Activated naive CD8-positive, alpha-beta T cell treated with anti-CD3 and anti-CD28 coated beads, Interleukin-2, amount 50 U/mL, for 24 hours (primary cell): Measurements from ENCODE around the gene HSPB2.
A peak's percentile ranks its signal among the peaks of the same experiment; 100 is the strongest.
"Not testable (repeated sequence)": the region's sequence is repeated elsewhere in the genome, so short reads cannot be mapped to it uniquely, and the experiment has no call there.

Experiments used
- ATAC-seq: fragments of 150-1000 bp; cut with Tn5 transposase; one replicate; pipeline ENCODE4 v1.10.0; 2021
- DNase-seq: peaks from one replicate; pipeline ENCODE4 v3.0.0; 2021
- H3K27ac Mint-ChIP-seq: one replicate; pipeline ENCODE4 v1.8.0; 2021; ENCODE audit warnings: mild to moderate bottlenecking, mixed read lengths
- H3K27me3 Mint-ChIP-seq: one replicate; pipeline ENCODE4 v1.8.0; 2021; ENCODE audit warnings: mixed read lengths
- H3K36me3 Mint-ChIP-seq: one replicate; pipeline ENCODE4 v1.8.0; 2021; ENCODE audit warnings: low read depth, mixed read lengths
- H3K4me1 Mint-ChIP-seq: one replicate; pipeline ENCODE4 v1.8.0; 2021; ENCODE audit warnings: mixed read lengths
- H3K4me3 Mint-ChIP-seq: one replicate; pipeline ENCODE4 v1.8.0; 2021; ENCODE audit warnings: mild to moderate bottlenecking, moderate library complexity, mixed read lengths
- H3K9me3 Mint-ChIP-seq: one replicate; pipeline ENCODE4 v1.8.0; 2021; ENCODE audit warnings: mixed read lengths

The HSPB2 gene

GRCh38 chr11:111912535-111912934 is at the start of gene HSPB2:
HSPB2 (plus strand) TSS chr11:111912734; CDS start chr11:111912830, 96 bp downstream.
- Mint-ChIP-seq H3K4me1 (no peaks in the 10 kb centered on the region), H3K9me3 (no peaks in the 10 kb centered on the region), H3K27me3 (peaks cover 44% of the 10 kb centered on the region), H3K27ac (no peak within 1 kb of the TSS), H3K4me3 (no peak within 1 kb of the TSS), H3K36me3 (no peaks in the 10 kb centered on the region)
- ATAC-seq (no peak), DNase-seq (no peak)

GRCh38 chr11:111870113-111870512 is 42.4 kb upstream of the HSPB2 start:
- ATAC-seq, result no peak
- peaks cover 35% of the 10 kb centered on the region for H3K36me3 Mint-ChIP-seq
- H3K4me1 Mint-ChIP-seq, result peaks cover 18% of the 10 kb centered on the region
- H3K9me3 Mint-ChIP-seq, result no peaks in the 10 kb centered on the region
- H3K27me3 Mint-ChIP-seq, result no peaks in the 10 kb centered on the region
- no peak for DNase-seq
- H3K27ac Mint-ChIP-seq, result no peak overlapping the region
- H3K4me3 Mint-ChIP-seq, result peak overlapping the region; percentile 88

GRCh38 chr11:111870522-111870885 is 42.0 kb upstream of the HSPB2 start:
- Mint-ChIP-seq H3K9me3 (no peaks in the 10 kb centered on the region), H3K27me3 (no peaks in the 10 kb centered on the region), H3K36me3 (peaks cover 32% of the 10 kb centered on the region), H3K27ac (peak overlapping the region; percentile 89), H3K4me3 (peak overlapping the region; percentile 88), H3K4me1 (peaks cover 18% of the 10 kb centered on the region)
- DNase-seq (no peak), ATAC-seq (no peak)

- peak within 1 kb of the TSS; percentile 88 for H3K4me3 Mint-ChIP-seq
- ATAC-seq (peak; percentile 94), DNase-seq (peak; percentile 93)
- no peaks in the 10 kb centered on the region for H3K27me3 Mint-ChIP-seq
- peak within 1 kb of the TSS; percentile 89 for H3K27ac Mint-ChIP-seq
- H3K4me1 Mint-ChIP-seq, result peaks cover 18% of the 10 kb centered on the region
- H3K36me3 Mint-ChIP-seq, result peaks cover 31% of the 10 kb centered on the region
- no peaks in the 10 kb centered on the region for H3K9me3 Mint-ChIP-seq
Measured at GRCh38 chr11:111870886-111871692, 41.4 kb upstream of the HSPB2 start, which contains the start of gene ALG9. ALG9 (minus strand) TSS chr11:111871581; CDS start chr11:111871482, 99 bp downstream.

- H3K27me3 Mint-ChIP-seq, result no peaks in the 10 kb centered on the region
- no peak for ATAC-seq
- H3K4me3 Mint-ChIP-seq, result peak overlapping the region; percentile 88
- peaks cover 18% of the 10 kb centered on the region for H3K4me1 Mint-ChIP-seq
- no peak for DNase-seq
- no peaks in the 10 kb centered on the region for H3K9me3 Mint-ChIP-seq
- H3K36me3 Mint-ChIP-seq, result peaks cover 25% of the 10 kb centered on the region
- H3K27ac Mint-ChIP-seq, result peak overlapping the region; percentile 86
Measured at GRCh38 chr11:111871693-111872161, 40.8 kb upstream of the HSPB2 start.

GRCh38 chr11:111878385-111878848 is 34.1 kb upstream of the HSPB2 start:
- ATAC-seq (no peak), DNase-seq (no peak)
- Mint-ChIP-seq H3K27me3 (no peaks in the 10 kb centered on the region), H3K27ac (peak overlapping the region; percentile 98), H3K4me3 (peak overlapping the region; percentile 87), H3K4me1 (peaks cover 21% of the 10 kb centered on the region), H3K36me3 (peaks cover 8% of the 10 kb centered on the region), H3K9me3 (no peaks in the 10 kb centered on the region)

- H3K27me3 Mint-ChIP-seq, result no peaks in the 10 kb centered on the region
- H3K27ac Mint-ChIP-seq, result peak within 1 kb of the TSS; percentile 98
- peak within 1 kb of the TSS; percentile 87 for H3K4me3 Mint-ChIP-seq
- peak; percentile 93 for ATAC-seq
- H3K9me3 Mint-ChIP-seq, result no peaks in the 10 kb centered on the region
- H3K36me3 Mint-ChIP-seq, result peaks cover 8% of the 10 kb centered on the region
- DNase-seq, result peak; percentile 94
- H3K4me1 Mint-ChIP-seq, result peaks cover 21% of the 10 kb centered on the region
Measured at GRCh38 chr11:111878849-111879636, 33.5 kb upstream of the HSPB2 start, which contains the start of the genes CFAP68 and FDXACB1. CFAP68 (plus strand) TSS chr11:111879541; CDS start chr11:111879561, 20 bp downstream. FDXACB1 (minus strand) TSS chr11:111879165; CDS start chr11:111879132, 33 bp downstream.

GRCh38 chr11:111879637-111879960 is 32.9 kb upstream of the HSPB2 start:
- H3K27me3 Mint-ChIP-seq, result no peaks in the 10 kb centered on the region

GRCh38 chr11:111882202-111882601 is 30.3 kb upstream of the HSPB2 start:
- H3K27me3 Mint-ChIP-seq, result no peaks in the 10 kb centered on the region
- no peak overlapping the region for H3K4me3 Mint-ChIP-seq
- peaks cover 17% of the 10 kb centered on the region for H3K4me1 Mint-ChIP-seq
- ATAC-seq (no peak), DNase-seq (no peak)
- no peak overlapping the region for H3K27ac Mint-ChIP-seq
- H3K36me3 Mint-ChIP-seq, result peaks cover 2% of the 10 kb centered on the region
- H3K9me3 Mint-ChIP-seq, result no peaks in the 10 kb centered on the region

More at GRCh38 chr11:111879637-111879960, 32.9 kb upstream of the HSPB2 start:
- peak overlapping the region; percentile 87 for H3K4me3 Mint-ChIP-seq
- H3K27ac Mint-ChIP-seq, result peak overlapping the region; percentile 98
- H3K9me3 Mint-ChIP-seq, result no peaks in the 10 kb centered on the region
- H3K36me3 Mint-ChIP-seq, result peaks cover 8% of the 10 kb centered on the region
- H3K4me1 Mint-ChIP-seq, result peaks cover 21% of the 10 kb centered on the region
- ATAC-seq (no peak), DNase-seq (no peak)

- not testable (repeated sequence) for H3K36me3 Mint-ChIP-seq, ATAC-seq, H3K27ac Mint-ChIP-seq, H3K27me3 Mint-ChIP-seq, H3K4me3 Mint-ChIP-seq, H3K4me1 Mint-ChIP-seq, H3K9me3 Mint-ChIP-seq, DNase-seq
Measured at GRCh38 chr11:111885053-111885452, 27.5 kb upstream of the HSPB2 start.

GRCh38 chr11:111886032-111886431 is 26.5 kb upstream of the HSPB2 start:
- Mint-ChIP-seq H3K4me1 (peaks cover 5% of the 10 kb centered on the region), H3K27me3 (no peaks in the 10 kb centered on the region), H3K4me3 (no peak overlapping the region), H3K36me3 (peaks cover 2% of the 10 kb centered on the region), H3K27ac (no peak overlapping the region), H3K9me3 (no peaks in the 10 kb centered on the region)
- no peak for DNase-seq
- ATAC-seq, result no peak

- no peak overlapping the region for H3K27ac Mint-ChIP-seq
- ATAC-seq (no peak), DNase-seq (no peak)
- H3K9me3 Mint-ChIP-seq, result no peaks in the 10 kb centered on the region
- H3K4me3 Mint-ChIP-seq, result no peak overlapping the region
- peaks cover 2% of the 10 kb centered on the region for H3K4me1 Mint-ChIP-seq
- no peaks in the 10 kb centered on the region for H3K27me3 Mint-ChIP-seq
- peaks cover 2% of the 10 kb centered on the region for H3K36me3 Mint-ChIP-seq
Measured at GRCh38 chr11:111886844-111887243, 25.7 kb upstream of the HSPB2 start.

- Mint-ChIP-seq H3K4me1 (no peaks in the 10 kb centered on the region), H3K27ac (no peak overlapping the region), H3K4me3 (no peak overlapping the region), H3K27me3 (peaks cover 17% of the 10 kb centered on the region), H3K9me3 (no peaks in the 10 kb centered on the region), H3K36me3 (no peaks in the 10 kb centered on the region)
- DNase-seq (no peak), ATAC-seq (no peak)
Measured at GRCh38 chr11:111905411-111905810, 7.1 kb upstream of the HSPB2 start.

- H3K36me3 Mint-ChIP-seq, result no peaks in the 10 kb centered on the region
- ATAC-seq (no peak), DNase-seq (no peak)
- no peaks in the 10 kb centered on the region for H3K4me1 Mint-ChIP-seq
- H3K9me3 Mint-ChIP-seq, result no peaks in the 10 kb centered on the region
- peaks cover 27% of the 10 kb centered on the region for H3K27me3 Mint-ChIP-seq
- no peak overlapping the region for H3K4me3 Mint-ChIP-seq
- H3K27ac Mint-ChIP-seq, result no peak overlapping the region
Measured at GRCh38 chr11:111906680-111907079, 5.9 kb upstream of the HSPB2 start.
